CD4-positive, alpha-beta T cell (primary cell): ENCODE measurements around the gene TRAPPC3. TPM values are rescaled to one million over a fixed set of nuclear protein-coding genes. Genes with fewer than 3 reads are reported as not detected.

ENCODE experiments used
- ATAC-seq: fragments of 200-7000 bp; cut with Tn5 transposase; one replicate; pipeline ENCODE4 v1.10.0; 2022; ENCODE audit warnings: mild to moderate bottlenecking; ENCODE audit not compliant: poor library complexity
- CTCF ChIA-PET: fragments of 350-600 bp; sonication (Branson Sonifier 250); formaldehyde crosslinking; loops from one replicate; lab custom pipeline; 2021; ENCODE audit warnings: antibody characterized with exemption, inconsistent platforms; lab: Charles Lee
- POLR2A ChIA-PET: fragments of 350-600 bp; sonication (Branson Sonifier 250); formaldehyde crosslinking; loops from one replicate; lab custom pipeline; 2021; ENCODE audit warnings: antibody characterized with exemption, inconsistent platforms; lab: Charles Lee
- DNase-seq, 14 experiments: peaks; one replicate each; pipeline ENCODE4 v3.0.0-alpha.2; 2013 to 2020; ENCODE audit warnings: mixed read lengths in 2 of 14
- H3K27ac ChIP-seq, 2 donors: one replicate each; pipeline versions ENCODE4 v1.5.1 to v1.7.0; 2013; ENCODE audit warnings: low read length in 2 of 2, low read depth in 1 of 2, mild to moderate bottlenecking in 1 of 2
- H3K27me3 ChIP-seq, 2 experiments: 1 replicate in 1 of 2; 2 replicates in 1 of 2; pipeline versions ENCODE4 v1.6.1 to v1.7.0; 2013; ENCODE audit warnings: low read length in 2 of 2, control low read depth in 1 of 2, mild to moderate bottlenecking in 1 of 2, moderate library complexity in 1 of 2; ENCODE audit not compliant: insufficient read depth in 2 of 2, control insufficient read depth in 1 of 2
- H3K36me3 ChIP-seq: one replicate; pipeline ENCODE4 v1.6.1; 2013; ENCODE audit warnings: low read length, control low read depth; ENCODE audit not compliant: insufficient read depth
- H3K4me1 ChIP-seq: one replicate; pipeline ENCODE4 v1.6.1; 2013; ENCODE audit warnings: low read length, control low read depth; ENCODE audit not compliant: insufficient read depth
- H3K4me3 ChIP-seq: one replicate; pipeline ENCODE4 v1.5.1; 2013; ENCODE audit warnings: mild to moderate bottlenecking, low read length, moderate library complexity
- H3K9me3 ChIP-seq, 2 experiments: 1 replicate in 1 of 2; 2 replicates in 1 of 2; pipeline versions ENCODE4 v1.6.1 to v1.7.0; 2013; ENCODE audit warnings: low read length in 2 of 2, mild to moderate bottlenecking in 2 of 2, control low read depth in 1 of 2, moderate library complexity in 1 of 2; ENCODE audit not compliant: control insufficient read depth in 1 of 2, insufficient read depth in 1 of 2
- H3K27ac Mint-ChIP-seq: one replicate; pipeline ENCODE4 v1.8.0; 2020; ENCODE audit warnings: mixed read lengths
- H3K27me3 Mint-ChIP-seq: one replicate; pipeline ENCODE4 v1.8.0; 2021; ENCODE audit warnings: mixed read lengths
- H3K36me3 Mint-ChIP-seq: one replicate; pipeline ENCODE4 v1.8.0; 2021; ENCODE audit warnings: low read depth, mixed read lengths
- H3K4me1 Mint-ChIP-seq: one replicate; pipeline ENCODE4 v1.8.0; 2021; ENCODE audit warnings: low read depth, mixed read lengths
- H3K4me3 Mint-ChIP-seq: one replicate; pipeline ENCODE4 v1.8.0; 2020; ENCODE audit warnings: mild to moderate bottlenecking, mixed read lengths
- H3K9me3 Mint-ChIP-seq: one replicate; pipeline ENCODE4 v1.8.0; 2020; ENCODE audit warnings: mixed read lengths
- intact Hi-C, 2 experiments: fragments of 100-400 bp; cut with DNase I in 1 of 2; cut with micrococcal nuclease in 1 of 2; formaldehyde crosslinking; loops; one replicate each; pipeline versions ENCODE4 v1.15.1 to v1.9.0; 2023 to 2025; cut with DNase I, micrococcal nuclease
- total RNA-seq, 174 experiments: library from RNA in 2 of 174; stranded (reverse) in 2 of 174; gene quantifications; one replicate each; pipeline ENCODE4 v1.2.3 and lab custom pipeline; 2021 to 2026
- TF ChIP-seq, protein P1 (sequence below): fragments of 200-600 bp; IDR thresholded peaks from one replicate; pipeline ENCODE4 v1.8.0; 2022; ENCODE audit warnings: antibody characterized with exemption, mild to moderate bottlenecking

Gene TRAPPC3
- total RNA-seq, 2 experiments from 2014 or later: 18.4 to 21.3 TPM

GRCh38 chr1:36177589-36178431 is 28.5 kb upstream of the TRAPPC3 start:
- TF ChIP-seq, protein P1, sequence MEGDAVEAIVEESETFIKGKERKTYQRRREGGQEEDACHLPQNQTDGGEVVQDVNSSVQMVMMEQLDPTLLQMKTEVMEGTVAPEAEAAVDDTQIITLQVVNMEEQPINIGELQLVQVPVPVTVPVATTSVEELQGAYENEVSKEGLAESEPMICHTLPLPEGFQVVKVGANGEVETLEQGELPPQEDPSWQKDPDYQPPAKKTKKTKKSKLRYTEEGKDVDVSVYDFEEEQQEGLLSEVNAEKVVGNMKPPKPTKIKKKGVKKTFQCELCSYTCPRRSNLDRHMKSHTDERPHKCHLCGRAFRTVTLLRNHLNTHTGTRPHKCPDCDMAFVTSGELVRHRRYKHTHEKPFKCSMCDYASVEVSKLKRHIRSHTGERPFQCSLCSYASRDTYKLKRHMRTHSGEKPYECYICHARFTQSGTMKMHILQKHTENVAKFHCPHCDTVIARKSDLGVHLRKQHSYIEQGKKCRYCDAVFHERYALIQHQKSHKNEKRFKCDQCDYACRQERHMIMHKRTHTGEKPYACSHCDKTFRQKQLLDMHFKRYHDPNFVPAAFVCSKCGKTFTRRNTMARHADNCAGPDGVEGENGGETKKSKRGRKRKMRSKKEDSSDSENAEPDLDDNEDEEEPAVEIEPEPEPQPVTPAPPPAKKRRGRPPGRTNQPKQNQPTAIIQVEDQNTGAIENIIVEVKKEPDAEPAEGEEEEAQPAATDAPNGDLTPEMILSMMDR: no peak
- ChIA-PET POLR2A (no interaction called here), CTCF (no interaction called here)
- H3K27ac Mint-ChIP-seq: no peak overlapping the region
- H3K4me1 Mint-ChIP-seq: peaks cover 6% of the 10 kb centered on the region
- H3K9me3 Mint-ChIP-seq: no peaks in the 10 kb centered on the region
- DNase-seq: no peak
- H3K4me3 Mint-ChIP-seq: no peak overlapping the region
- Histone ChIP-seq H3K36me3 (peaks cover 81% of the 10 kb centered on the region), H3K9me3 (no peaks in the 10 kb centered on the region), H3K27me3 (no peaks in the 10 kb centered on the region), H3K4me1 (peaks cover 4% of the 10 kb centered on the region), H3K4me3 (no peak overlapping the region), H3K27ac (peak overlapping the region in 1 of 2 donors; percentile 25)
- peaks cover 77% of the 10 kb centered on the region for H3K36me3 Mint-ChIP-seq
- no peak for ATAC-seq
- H3K27me3 Mint-ChIP-seq: no peaks in the 10 kb centered on the region
- intact Hi-C loops: no loop called here

GRCh38 chr1:36176106-36176949 is 27.0 kb upstream of the TRAPPC3 start:
- Mint-ChIP-seq H3K4me1 (peaks cover 6% of the 10 kb centered on the region), H3K36me3 (peaks cover 87% of the 10 kb centered on the region), H3K27me3 (no peaks in the 10 kb centered on the region), H3K4me3 (no peak overlapping the region), H3K27ac (no peak overlapping the region), H3K9me3 (no peaks in the 10 kb centered on the region)
- intact Hi-C loops: no loop called here
- Histone ChIP-seq H3K4me3 (no peak overlapping the region), H3K27ac (peak overlapping the region in 1 of 2 donors; percentile 29), H3K4me1 (peaks cover 4% of the 10 kb centered on the region), H3K27me3 (no peaks in the 10 kb centered on the region), H3K9me3 (no peaks in the 10 kb centered on the region), H3K36me3 (peaks cover 95% of the 10 kb centered on the region)
- TF ChIP-seq, protein P1: no peak
- ChIA-PET CTCF (no interaction called here), POLR2A (interaction anchor here (0.6 to 1.6 kb wide), 2 partner anchors 14 to 15 kb away, joined by 3 to 4 read pairs; no protein-coding TSS in a partner anchor)
- DNase-seq: no peak
- no peak for ATAC-seq
